NCI-H2171 (cell line): ENCODE data around the gene PARP8.
"Not testable (repeated sequence)": the region's sequence is repeated elsewhere in the genome, so short reads cannot be mapped to it uniquely, and the experiment has no call there.

Source experiments
- DNase-seq: peaks from one replicate; lab custom pipeline; 2025; lab: John Stamatoyannopoulos, UW

PARP8 gene, protein sequence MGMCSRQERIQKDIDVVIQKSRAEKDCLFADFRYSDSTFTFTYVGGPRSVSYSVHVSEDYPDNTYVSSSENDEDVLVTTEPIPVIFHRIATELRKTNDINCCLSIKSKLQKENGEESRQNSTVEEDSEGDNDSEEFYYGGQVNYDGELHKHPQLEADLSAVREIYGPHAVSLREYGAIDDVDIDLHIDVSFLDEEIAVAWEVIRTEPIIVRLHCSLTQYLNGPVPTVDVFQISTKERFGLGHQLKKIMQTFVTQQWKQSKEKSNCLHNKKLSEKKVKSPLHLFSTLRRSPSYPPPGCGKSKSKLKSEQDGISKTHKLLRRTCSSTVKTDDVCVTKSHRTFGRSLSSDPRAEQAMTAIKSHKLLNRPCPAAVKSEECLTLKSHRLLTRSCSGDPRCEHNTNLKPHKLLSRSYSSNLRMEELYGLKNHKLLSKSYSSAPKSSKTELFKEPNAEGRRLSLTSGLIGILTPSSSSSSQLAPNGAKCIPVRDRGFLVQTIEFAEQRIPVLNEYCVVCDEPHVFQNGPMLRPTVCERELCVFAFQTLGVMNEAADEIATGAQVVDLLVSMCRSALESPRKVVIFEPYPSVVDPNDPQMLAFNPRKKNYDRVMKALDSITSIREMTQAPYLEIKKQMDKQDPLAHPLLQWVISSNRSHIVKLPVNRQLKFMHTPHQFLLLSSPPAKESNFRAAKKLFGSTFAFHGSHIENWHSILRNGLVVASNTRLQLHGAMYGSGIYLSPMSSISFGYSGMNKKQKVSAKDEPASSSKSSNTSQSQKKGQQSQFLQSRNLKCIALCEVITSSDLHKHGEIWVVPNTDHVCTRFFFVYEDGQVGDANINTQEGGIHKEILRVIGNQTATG

GRCh38 chr5:50666261-50667022, at the start of gene PARP8:
Gene PARP8 (plus strand): TSS chr5:50666637. CDS start chr5:50667096, 459 bp downstream.
- DNase-seq: no peak

DNA sequence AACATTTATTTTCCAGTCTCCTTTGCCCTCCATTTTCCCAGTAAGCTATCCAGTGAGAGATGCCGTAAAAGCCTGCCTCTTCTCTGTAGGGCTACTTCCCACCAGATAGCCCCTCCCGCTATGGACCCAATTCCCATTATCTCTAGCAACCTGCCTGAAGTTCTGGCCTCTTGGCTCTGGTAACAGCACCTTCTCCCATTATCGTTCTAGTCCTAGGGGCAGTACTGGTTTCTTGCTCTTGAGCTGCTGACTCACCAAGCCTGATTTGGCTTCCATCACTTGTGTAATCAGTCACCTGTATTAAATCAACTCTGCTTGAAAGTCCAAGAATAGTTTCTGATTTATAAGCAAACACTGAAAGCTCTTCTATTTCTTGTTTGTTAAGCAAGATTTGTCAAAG, 42.8 kb upstream of the PARP8 start:
- no peak for DNase-seq

DNA sequence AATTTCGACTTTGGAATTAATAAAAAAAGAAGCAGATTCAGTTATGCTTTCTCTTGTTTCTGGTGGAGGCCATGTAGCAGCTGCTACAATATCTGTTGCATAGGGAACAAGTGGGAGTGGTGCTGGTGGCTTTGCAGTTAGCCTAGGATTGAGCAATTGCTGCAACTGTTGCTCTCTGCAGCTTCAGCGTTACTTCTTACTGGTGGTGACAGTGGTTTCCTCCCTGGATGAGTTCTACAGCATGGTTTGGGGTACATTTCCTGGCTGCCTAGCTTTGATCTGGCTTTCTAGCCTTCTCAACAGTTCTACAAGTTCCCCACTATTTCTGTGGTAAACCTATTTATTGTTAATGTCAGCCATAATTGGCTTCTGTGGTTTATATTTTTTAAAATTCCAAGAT, 31.6 kb upstream of the PARP8 start:
- not testable (repeated sequence) for DNase-seq

DNA sequence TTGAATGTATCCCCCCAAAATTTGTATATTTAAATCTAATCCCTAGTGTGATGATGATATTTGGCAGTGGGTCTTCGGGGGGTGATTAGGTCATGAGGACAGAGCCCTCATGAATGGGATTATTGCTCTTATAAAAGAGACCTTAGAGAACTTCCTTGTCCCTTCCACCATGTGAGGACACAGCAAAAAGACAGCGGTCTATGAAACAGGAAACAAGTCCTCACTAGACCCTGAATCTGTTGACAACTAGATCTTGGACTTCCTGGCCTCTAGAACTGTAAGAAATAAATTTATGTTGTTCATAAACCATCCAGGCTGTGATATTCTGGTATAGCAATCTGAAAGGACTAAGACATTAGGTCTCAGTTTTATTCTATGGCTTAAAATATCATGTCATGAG, 28.9 kb upstream of the PARP8 start:
- not testable (repeated sequence) for DNase-seq

DNA sequence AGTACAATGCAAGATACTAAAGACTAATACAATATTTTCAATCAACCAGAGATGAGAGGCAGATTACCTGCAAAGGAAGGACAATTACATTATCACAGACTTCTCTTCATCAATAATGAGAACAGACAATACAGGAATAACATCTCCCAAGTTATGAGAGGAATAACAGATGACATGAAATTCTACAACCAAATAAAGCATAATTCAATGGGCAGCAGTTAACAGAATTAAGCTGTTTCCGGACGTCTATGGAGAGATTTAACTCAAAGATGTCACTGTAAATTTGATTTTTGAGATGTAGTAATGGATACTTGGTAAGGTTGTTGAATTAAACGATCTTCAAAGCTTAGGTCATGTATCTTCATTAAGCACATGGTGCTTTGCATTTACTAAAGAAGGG, 19.8 kb upstream of the PARP8 start:
- DNase-seq: no peak

DNA sequence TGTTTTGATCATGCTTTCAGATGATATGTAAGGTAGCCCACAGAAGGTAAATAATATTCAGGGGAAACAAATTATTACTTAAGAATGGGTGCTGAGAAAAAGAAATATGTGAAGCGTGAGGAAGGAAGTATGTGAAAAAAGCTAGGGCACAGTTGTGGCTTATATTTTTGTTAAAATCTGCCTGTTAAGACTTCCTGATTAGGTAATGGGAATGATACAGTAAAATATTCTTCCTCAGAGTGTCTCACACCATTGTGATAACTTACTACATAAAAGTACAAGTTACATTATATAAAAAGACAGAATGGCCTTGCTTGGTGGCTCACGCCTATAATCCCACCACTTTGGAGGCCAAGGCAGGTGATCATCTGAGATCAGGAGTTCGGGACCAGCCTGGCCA, 18.7 kb upstream of the PARP8 start:
- no peak for DNase-seq

DNA sequence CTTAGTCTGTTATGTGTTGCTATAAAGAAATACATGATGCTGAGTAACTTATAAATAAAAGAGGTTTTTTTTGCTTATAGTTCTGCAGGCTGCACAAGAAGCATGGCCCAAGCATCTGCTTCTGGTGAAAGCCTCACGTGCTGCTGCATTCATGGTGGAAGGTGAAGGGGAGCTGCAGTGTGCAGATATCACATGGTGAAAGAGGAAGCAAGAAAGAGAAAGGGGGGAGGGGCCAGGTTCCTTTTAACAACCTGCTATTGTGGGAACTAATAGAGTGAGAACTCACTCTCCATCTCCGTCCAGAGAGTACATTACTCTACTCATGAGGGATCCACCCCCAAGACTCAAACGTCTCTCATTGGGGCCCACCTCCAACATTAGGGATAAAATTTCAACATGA, 12.5 kb upstream of the PARP8 start:
- no peak for DNase-seq

- DNase-seq: no peak
Observed at GRCh38 chr5:50655067-50655809, 11.2 kb upstream of the PARP8 start.

DNA sequence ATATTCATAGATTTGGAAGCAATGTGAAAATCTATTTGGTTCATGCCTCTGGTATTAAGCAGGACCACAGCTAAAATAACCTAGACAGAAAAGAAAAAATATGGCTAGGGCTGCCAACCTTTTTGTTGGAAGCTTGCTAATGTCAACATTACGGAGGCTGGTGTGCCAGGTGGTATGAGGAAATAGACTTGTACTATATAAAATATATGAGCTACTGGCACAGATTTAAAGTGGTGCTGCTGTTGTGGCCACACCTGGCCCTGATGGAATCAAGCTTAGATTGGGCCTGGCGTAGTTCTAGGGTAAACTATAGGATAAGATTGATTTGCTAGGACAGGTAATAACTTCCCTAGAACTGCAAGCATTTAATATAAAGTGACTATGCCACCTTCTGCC, 10.6 kb upstream of the PARP8 start:
- no peak for DNase-seq

GRCh38 chr5:50657044-50657443, 9.4 kb upstream of the PARP8 start:
- DNase-seq: no peak

DNA sequence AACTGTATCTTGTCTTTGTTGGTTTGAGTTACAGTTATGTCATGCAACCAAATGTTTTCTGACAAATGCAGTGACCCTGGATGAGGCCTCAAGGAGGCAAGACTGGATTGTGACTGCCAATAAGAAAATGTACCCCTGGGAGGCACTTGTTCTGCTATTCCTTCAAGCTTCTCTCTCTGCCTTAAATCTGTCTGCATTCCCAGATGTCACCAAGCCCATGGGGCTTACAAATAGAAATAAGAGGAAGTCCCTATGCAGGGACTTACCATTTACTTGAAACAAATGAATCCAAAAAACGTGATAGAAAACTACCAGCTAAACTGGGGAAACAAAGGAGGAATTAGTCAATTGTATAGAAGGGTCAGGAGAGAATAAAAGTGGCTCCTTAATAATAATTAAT, 8.2 kb upstream of the PARP8 start:
- DNase-seq: no peak

GRCh38 chr5:50663636-50664035, 2.8 kb upstream of the PARP8 start:
- DNase-seq: no peak

DNA sequence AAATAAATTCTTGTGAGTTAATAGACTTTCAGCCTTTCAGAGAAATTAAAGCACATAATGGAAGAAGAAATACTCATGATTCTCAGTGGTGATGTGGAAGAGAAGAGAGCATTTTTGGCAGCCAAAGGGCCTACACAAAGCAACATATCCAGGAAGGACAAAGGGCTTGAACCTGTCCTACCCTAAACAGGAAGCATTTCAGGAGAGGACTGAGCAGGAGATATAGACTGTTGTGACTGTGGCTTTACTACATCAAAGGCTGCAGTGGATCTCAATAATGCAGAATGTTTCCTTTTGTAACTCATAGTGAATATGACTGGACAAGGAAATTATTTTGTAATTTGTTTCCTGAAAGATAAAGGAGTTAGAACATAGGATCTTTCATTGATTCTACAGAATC, 1.3 kb upstream of the PARP8 start:
- no peak for DNase-seq

GRCh38 chr5:50665761-50666202, 655 bp upstream of the PARP8 start:
- not testable (repeated sequence) for DNase-seq

DNA sequence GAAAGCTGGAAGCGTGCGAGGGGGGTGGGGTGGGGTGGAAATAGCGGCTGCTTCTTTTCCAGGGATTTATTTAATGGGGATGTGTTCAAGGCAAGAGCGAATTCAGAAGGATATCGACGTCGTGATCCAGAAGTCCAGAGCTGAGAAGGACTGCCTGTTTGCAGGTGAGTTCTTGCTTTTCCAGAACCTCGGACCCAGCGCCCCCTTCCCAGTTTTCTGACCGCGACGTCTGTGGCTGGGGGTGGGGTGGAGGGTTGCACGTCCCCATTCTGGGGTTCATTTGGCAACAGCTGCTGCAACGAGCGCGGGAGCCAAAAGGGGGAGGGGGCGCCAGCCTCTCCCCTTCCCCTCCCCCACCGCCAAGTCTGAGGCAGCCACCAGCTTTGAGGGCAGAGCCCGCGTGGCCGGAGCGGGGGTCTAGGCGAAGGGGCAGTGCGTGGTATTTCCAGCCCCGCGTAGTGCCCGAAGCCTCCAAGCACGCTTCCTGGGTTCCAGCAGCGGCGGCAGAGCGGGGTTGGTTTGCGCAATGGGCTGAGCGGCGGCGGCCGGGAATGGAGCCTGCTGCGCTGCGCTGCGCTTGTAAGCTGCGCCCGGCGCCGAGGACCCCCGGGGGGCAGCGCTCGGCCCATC, 701 bp downstream of the PARP8 start:
- no peak for DNase-seq

- peak; percentile 1 for DNase-seq
Observed at GRCh38 chr5:50667653-50668595, 1.5 kb downstream of the PARP8 start.

DNA sequence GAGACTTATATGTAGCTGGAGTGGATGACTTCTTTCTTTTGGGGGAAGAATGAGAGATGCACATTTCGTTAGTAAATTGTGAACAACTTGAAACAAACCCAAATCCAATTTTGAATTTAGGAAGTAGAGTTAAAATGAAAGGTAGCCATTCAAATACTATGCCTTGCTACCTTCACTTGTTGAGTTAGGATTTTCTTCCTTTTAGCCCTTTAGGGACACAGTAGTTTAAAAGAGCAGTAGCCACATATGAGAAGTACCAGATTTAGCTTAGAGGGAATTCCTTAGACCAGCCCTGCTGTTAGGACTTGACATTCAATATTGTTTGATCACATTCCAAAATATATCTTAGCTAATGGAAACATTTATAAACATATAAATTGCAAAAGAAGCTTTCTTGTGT, 2.2 kb downstream of the PARP8 start:
- not testable (repeated sequence) for DNase-seq

GRCh38 chr5:50672663-50673062, 6.2 kb downstream of the PARP8 start:
- no peak for DNase-seq

DNA sequence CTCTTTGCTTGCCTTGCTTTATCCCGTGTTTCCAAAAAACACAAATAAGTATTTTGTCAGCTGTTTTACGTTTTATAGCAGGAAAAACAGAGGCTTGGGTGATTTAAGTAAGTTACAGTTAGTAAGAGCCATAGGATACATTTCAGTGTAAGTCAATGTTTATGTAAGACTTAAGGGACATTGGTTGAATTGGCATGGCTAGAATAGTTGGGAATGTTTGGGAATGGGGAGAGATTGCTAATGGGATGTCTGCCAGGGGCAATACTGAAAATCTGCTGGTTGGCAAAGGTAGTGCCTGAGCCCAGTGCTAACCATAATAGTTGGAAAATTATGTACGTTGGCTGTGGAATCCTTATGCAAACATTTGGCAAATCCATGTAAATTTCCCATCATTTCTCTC, 7.0 kb downstream of the PARP8 start:
- not testable (repeated sequence) for DNase-seq

DNA sequence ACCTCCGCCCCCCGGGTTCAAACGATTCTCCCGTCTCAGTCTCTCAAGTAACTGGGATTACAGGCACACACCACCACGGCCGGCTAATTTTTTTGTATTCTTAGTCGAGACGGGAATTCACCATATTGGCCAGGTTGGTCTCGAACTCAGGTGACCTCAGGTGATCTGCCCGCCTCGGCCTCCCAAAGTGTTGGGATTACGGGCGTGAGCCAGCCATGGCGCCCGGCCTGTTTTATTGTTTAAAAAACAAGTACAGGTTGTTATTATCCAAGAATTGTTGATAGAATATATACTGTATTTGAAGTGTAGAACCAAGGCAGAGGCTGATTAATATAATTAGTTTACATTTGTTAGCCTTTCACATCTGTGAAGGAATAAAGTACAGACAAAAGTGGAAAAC, 8.9 kb downstream of the PARP8 start:
- DNase-seq: no peak
